HEK293 (cell line): Measurements from ENCODE around the gene MN1.

Experiments used
- CTCF ChIA-PET: fragments of 350-600 bp; formaldehyde crosslinking; extraction: SDS; loops from one replicate; lab custom pipeline; 2021; ENCODE audit warnings: antibody characterized with exemption; lab: Yijun Ruan, JAX
- POLR2A ChIA-PET: fragments of 300-600 bp; formaldehyde crosslinking; extraction: SDS; loops from one replicate; lab custom pipeline; 2020; ENCODE audit warnings: antibody characterized with exemption, inconsistent platforms; lab: Yijun Ruan, JAX
- H3K27ac ChIP-seq: fragments of 200-500 bp; sonication (Bioruptor generic); 2 replicates; pipeline ENCODE4 v1.5.1; 2014; ENCODE audit warnings: low read depth, low read length, control low read depth, inconsistent platforms; ENCODE audit errors: extremely low read depth
- H3K36me3 ChIP-seq, 2 experiments: fragments of 200-500 bp in 1 of 2; sonication (Bioruptor generic) in 1 of 2; 1 replicate in 1 of 2; 2 replicates in 1 of 2; pipeline ENCODE4 v1.5.1; 2014 to 2017; ENCODE audit warnings: inconsistent platforms in 2 of 2, low read length in 2 of 2; ENCODE audit not compliant: control insufficient read depth in 2 of 2, insufficient read depth in 1 of 2
- H3K4me1 ChIP-seq: fragments of 200-500 bp; sonication (Bioruptor generic); 2 replicates; pipeline ENCODE4 v1.5.1; 2014; ENCODE audit warnings: mild to moderate bottlenecking, low read length, inconsistent platforms; ENCODE audit not compliant: control insufficient read depth, insufficient read depth
- H3K4me3 ChIP-seq: 2 replicates; pipeline ENCODE4 v1.5.1; 2011; ENCODE audit warnings: low read depth, mild to moderate bottlenecking, control low read depth, low read length, moderate library complexity
- H3K9me3 ChIP-seq: fragments of 200-500 bp; sonication (Bioruptor generic); 2 replicates; pipeline ENCODE4 v1.5.1; 2014; ENCODE audit warnings: low read depth, low read length, inconsistent platforms; ENCODE audit not compliant: control insufficient read depth, insufficient read depth
- EGR2 ChIP-seq: fragments of 450-650 bp; formaldehyde crosslinking; IDR thresholded peaks from 2 replicates; pipeline ENCODE4 v1.5.1; 2016; ENCODE audit warnings: low read depth, missing biosample characterization, missing genetic modification characterization
- KLF17 ChIP-seq: fragments of 450-650 bp; formaldehyde crosslinking; IDR thresholded peaks from 2 replicates; pipeline ENCODE4 v1.5.1; 2016; ENCODE audit warnings: missing biosample characterization, missing genetic modification characterization
- OVOL3 ChIP-seq: fragments of 450-650 bp; formaldehyde crosslinking; IDR thresholded peaks from 2 replicates; pipeline ENCODE4 v1.5.1; 2016; ENCODE audit warnings: missing biosample characterization, missing genetic modification characterization
- PRDM10 ChIP-seq: fragments of 450-650 bp; formaldehyde crosslinking; IDR thresholded peaks from 2 replicates; pipeline ENCODE4 v1.5.1; 2016; ENCODE audit warnings: missing biosample characterization, missing genetic modification characterization
- SCRT2 ChIP-seq: fragments of 450-650 bp; formaldehyde crosslinking; IDR thresholded peaks from 2 replicates; pipeline ENCODE4 v1.5.1; 2016; ENCODE audit warnings: missing biosample characterization, missing genetic modification characterization
- WT1 ChIP-seq: fragments of 450-650 bp; formaldehyde crosslinking; IDR thresholded peaks from 2 replicates; pipeline ENCODE4 v1.5.1; 2016; ENCODE audit warnings: missing biosample characterization, missing genetic modification characterization
- ZBTB17 ChIP-seq: fragments of 450-650 bp; formaldehyde crosslinking; IDR thresholded peaks from 2 replicates; pipeline ENCODE4 v1.5.1; 2016; ENCODE audit warnings: missing biosample characterization, missing genetic modification characterization
- ZBTB49 ChIP-seq: fragments of 450-650 bp; formaldehyde crosslinking; IDR thresholded peaks from 2 replicates; pipeline ENCODE4 v1.5.1; 2016; ENCODE audit warnings: missing biosample characterization, missing genetic modification characterization, low read depth
- ZBTB7A ChIP-seq: fragments of 450-650 bp; formaldehyde crosslinking; IDR thresholded peaks from 2 replicates; pipeline ENCODE4 v1.5.1; 2016; ENCODE audit warnings: low read depth, missing biosample characterization, missing genetic modification characterization
- ZNF16 ChIP-seq: fragments of 450-650 bp; formaldehyde crosslinking; IDR thresholded peaks from 2 replicates; pipeline ENCODE4 v1.5.1; 2016; ENCODE audit warnings: low read depth, missing biosample characterization, missing genetic modification characterization
- ZNF175 ChIP-seq: fragments of 450-650 bp; formaldehyde crosslinking; IDR thresholded peaks from 2 replicates; pipeline ENCODE4 v1.5.1; 2016; ENCODE audit warnings: missing biosample characterization, missing genetic modification characterization
- ZNF19 ChIP-seq: fragments of 450-650 bp; formaldehyde crosslinking; IDR thresholded peaks from 2 replicates; pipeline ENCODE4; 2016; ENCODE audit warnings: missing biosample characterization, missing genetic modification characterization, low read depth
- ZNF202 ChIP-seq: fragments of 450-650 bp; formaldehyde crosslinking; IDR thresholded peaks from 2 replicates; pipeline ENCODE4 v1.5.1; 2016; ENCODE audit warnings: missing biosample characterization, missing genetic modification characterization, borderline replicate concordance
- ZNF211 ChIP-seq: fragments of 450-650 bp; formaldehyde crosslinking; IDR thresholded peaks from 2 replicates; pipeline ENCODE4 v1.5.1; 2016; ENCODE audit warnings: low read depth, missing biosample characterization, missing genetic modification characterization
- ZNF266 ChIP-seq: fragments of 450-650 bp; formaldehyde crosslinking; IDR thresholded peaks from 2 replicates; pipeline ENCODE4 v1.5.1; 2016; ENCODE audit warnings: missing biosample characterization, missing genetic modification characterization, low read depth
- ZNF341 ChIP-seq: fragments of 450-650 bp; formaldehyde crosslinking; IDR thresholded peaks from 2 replicates; pipeline ENCODE4; 2016; ENCODE audit warnings: low read depth, missing biosample characterization, missing genetic modification characterization
- ZNF404 ChIP-seq: fragments of 450-650 bp; formaldehyde crosslinking; IDR thresholded peaks from 2 replicates; pipeline ENCODE4 v1.5.1; 2017; ENCODE audit warnings: missing biosample characterization, missing genetic modification characterization
- ZNF473 ChIP-seq: fragments of 450-650 bp; formaldehyde crosslinking; IDR thresholded peaks from 2 replicates; pipeline ENCODE4 v1.5.1; 2017; ENCODE audit warnings: missing biosample characterization, missing genetic modification characterization
- ZNF561 ChIP-seq: fragments of 450-650 bp; IDR thresholded peaks from 2 replicates; pipeline ENCODE4 v1.5.1; 2018; ENCODE audit warnings: missing biosample characterization, missing genetic modification characterization, borderline replicate concordance
- ZNF600 ChIP-seq: fragments of 450-650 bp; formaldehyde crosslinking; IDR thresholded peaks from 2 replicates; pipeline ENCODE4 v1.5.1; 2016; ENCODE audit warnings: missing biosample characterization, missing genetic modification characterization
- ZNF658 ChIP-seq: fragments of 450-650 bp; formaldehyde crosslinking; IDR thresholded peaks from 2 replicates; pipeline ENCODE4; 2016; ENCODE audit warnings: missing biosample characterization, missing genetic modification characterization

Gene MN1

GRCh38 chr22:27757928-27758525, 43.5 kb downstream of the MN1 start:
- CTCF ChIA-PET, result interaction anchor here (0.5 to 0.7 kb wide), 3 partner anchors 10 to 921 kb away, joined by 3 to 5 read pairs (median 4); no protein-coding TSS in a partner anchor
- POLR2A ChIA-PET, result no interaction called here

GRCh38 chr22:27756212-27756660, 45.3 kb downstream of the MN1 start:
- Histone ChIP-seq H3K4me3 (no peak overlapping the region), H3K9me3 (no peaks in the 10 kb centered on the region), H3K27ac (peak overlapping the region; percentile 28; the same call in 1 of the 2 replicates), H3K36me3 (no peaks in the 10 kb centered on the region), H3K4me1 (peaks cover 7% of the 10 kb centered on the region; the same call in 1 of the 2 replicates)
- no peak for TF ChIP-seq ZNF202
- ChIA-PET CTCF (no interaction called here), POLR2A (no interaction called here)

More at GRCh38 chr22:27757928-27758525, 43.5 kb downstream of the MN1 start:
- Histone ChIP-seq H3K36me3 (no peaks in the 10 kb centered on the region), H3K27ac (no peak overlapping the region), H3K9me3 (no peaks in the 10 kb centered on the region), H3K4me1 (peaks cover 7% of the 10 kb centered on the region; the same call in 1 of the 2 replicates), H3K4me3 (no peak overlapping the region)
- TF ChIP-seq ZNF211 (tag by site-specific recombination), result no peak
- TF ChIP-seq EGR2 (tag by site-specific recombination), result peak; percentile 30; the same call in 1 of the 2 replicates
- 0 out of 2 replicates have a peak, but pooled peaks have one; percentile 41 for TF ChIP-seq KLF17
- peak; percentile 96 for TF ChIP-seq ZNF16

GRCh38 chr22:27755521-27756211, 45.9 kb downstream of the MN1 start:
- Histone ChIP-seq H3K36me3 (no peaks in the 10 kb centered on the region), H3K4me3 (no peak overlapping the region), H3K4me1 (peaks cover 7% of the 10 kb centered on the region; the same call in 1 of the 2 replicates), H3K9me3 (no peaks in the 10 kb centered on the region), H3K27ac (peak overlapping the region; percentile 28; the same call in 1 of the 2 replicates)
- ChIA-PET CTCF (no interaction called here), POLR2A (no interaction called here)
- TF ChIP-seq WT1 (tag by site-specific recombination), result no peak
- TF ChIP-seq ZNF404, result no peak
- TF ChIP-seq OVOL3, result no peak
- no peak for TF ChIP-seq ZNF341 (tag by site-specific recombination)
- TF ChIP-seq ZBTB17 (tag by site-specific recombination), result 0 out of 2 replicates have a peak, but pooled peaks have one; percentile 21
- TF ChIP-seq ZBTB49 (tag by site-specific recombination), result no peak
- peak; percentile 71 for TF ChIP-seq PRDM10 (tag by site-specific recombination)
- no peak for TF ChIP-seq ZNF658 (tag by site-specific recombination)
- no peak for TF ChIP-seq ZNF600 (tag by site-specific recombination)
- no peak for TF ChIP-seq KLF17
- TF ChIP-seq ZNF266, result no peak
- TF ChIP-seq ZBTB7A (tag by site-specific recombination), result no peak
- no peak for TF ChIP-seq ZNF473
- no peak for TF ChIP-seq ZNF175 (tag by site-specific recombination)
- TF ChIP-seq SCRT2 (tag by site-specific recombination), result no peak
- no peak for TF ChIP-seq ZNF19 (tag by site-specific recombination)
- TF ChIP-seq ZNF561, result no peak
